IPS DF 4.7 (cell line): ENCODE measurements around the gene TMEM14B.
"Not testable (repeated sequence)": the region's sequence is repeated elsewhere in the genome, so short reads cannot be mapped to it uniquely, and the experiment has no call there.

ENCODE experiments used
- DNase-seq: peaks from one replicate; pipeline ENCODE4 v3.0.0-alpha.2; 2013; ENCODE audit warnings: low spot score; ENCODE audit errors: extremely low read depth

The TMEM14B gene

DNA sequence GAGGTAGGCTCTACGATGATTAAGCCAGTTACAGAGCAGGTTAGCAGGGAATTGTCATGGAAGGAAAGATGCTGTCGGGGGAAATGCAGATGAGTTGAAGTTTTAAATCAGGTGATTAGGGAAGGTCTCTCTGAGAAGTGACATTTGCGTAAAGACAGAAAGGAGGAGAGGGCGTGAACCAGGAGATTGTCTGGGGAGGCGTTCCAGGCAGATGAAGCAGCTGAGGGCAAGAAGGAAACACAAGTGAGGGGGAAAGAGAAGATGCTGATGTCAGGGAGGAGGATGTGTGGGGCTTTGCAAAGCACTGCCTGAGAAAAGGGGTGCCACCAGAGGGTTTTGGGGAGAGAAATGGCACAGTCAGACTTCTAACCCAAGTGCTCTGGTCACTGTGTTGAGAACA, 2.5 kb upstream of the TMEM14B start:
- no peak for DNase-seq

DNA sequence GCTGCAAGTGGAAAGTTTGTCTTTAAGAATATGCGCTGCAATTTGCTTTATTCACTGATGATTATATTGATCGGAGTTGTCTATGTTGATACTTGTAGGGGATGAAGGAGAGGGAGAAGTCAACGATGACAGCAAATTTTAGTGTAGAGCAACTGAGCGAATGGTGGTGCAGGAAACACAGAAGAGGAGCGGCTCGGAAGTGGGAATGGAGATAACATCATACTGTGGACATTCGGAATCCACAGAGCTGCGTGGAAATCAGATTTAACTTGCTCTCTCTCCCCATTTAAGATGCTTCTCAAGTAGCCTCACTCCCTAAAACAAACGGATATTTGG, 722 bp upstream of the TMEM14B start:
- DNase-seq, result no peak

DNA sequence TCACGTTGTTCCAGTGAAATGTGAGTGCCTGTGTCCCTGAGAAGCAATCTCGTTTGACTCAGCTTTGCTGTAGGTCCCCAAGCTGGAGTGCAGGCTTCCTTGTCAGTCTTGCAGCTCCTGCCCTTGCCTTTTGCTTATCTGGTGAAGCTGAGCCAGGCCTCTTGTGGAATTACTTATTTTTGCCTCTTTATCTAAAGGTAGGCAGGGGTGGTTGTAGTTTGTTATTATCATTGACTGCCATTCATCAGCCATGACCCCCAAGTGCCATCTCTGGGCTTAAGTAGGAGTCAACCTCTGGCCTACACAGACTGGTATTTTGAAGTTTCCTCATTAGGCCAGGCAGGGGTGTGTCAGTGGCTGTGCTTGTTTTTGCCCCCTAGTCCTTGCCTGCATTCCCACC, 2.1 kb downstream of the TMEM14B start:
- DNase-seq, result no peak

DNA sequence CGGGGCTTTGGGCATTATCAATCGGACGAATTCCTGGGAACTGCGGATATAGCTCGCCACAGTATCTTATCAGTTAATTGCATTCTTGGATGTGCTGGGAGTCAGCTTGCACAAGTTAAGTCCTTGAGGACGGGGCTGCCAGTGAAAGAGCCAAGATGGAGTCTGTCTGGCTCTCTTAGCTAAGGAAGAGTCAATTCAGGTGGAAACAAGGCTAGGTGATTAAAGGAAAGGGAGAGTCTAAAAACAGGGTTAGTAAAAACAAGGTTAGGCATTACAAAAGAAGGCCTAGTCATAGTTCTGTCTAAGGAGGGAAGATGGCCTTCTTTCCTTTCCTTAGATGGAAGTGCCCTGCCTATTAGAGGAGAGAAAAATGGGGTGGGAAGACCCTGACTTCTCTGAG, 3.0 kb downstream of the TMEM14B start:
- DNase-seq, result not testable (repeated sequence)

DNA sequence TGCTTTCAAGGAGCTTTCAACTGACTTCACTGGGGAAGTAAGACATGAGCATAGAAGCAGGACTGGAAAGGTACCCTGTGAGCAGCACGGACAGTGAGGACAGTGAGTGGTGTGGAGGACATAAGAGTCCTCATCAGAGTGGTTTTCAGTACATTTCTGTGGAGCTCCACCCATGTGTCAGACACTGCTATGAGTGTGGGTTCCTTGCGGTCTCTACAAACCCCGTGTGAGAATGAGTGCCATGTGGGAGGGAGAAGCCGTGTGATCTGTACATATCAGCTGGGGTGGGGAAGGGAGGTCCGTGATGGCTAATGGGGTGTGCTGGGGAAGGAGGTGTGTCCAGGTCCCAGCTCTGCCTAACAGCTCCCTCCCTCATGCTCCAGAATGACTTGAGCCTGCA, 4.2 kb downstream of the TMEM14B start:
- not testable (repeated sequence) for DNase-seq

DNA sequence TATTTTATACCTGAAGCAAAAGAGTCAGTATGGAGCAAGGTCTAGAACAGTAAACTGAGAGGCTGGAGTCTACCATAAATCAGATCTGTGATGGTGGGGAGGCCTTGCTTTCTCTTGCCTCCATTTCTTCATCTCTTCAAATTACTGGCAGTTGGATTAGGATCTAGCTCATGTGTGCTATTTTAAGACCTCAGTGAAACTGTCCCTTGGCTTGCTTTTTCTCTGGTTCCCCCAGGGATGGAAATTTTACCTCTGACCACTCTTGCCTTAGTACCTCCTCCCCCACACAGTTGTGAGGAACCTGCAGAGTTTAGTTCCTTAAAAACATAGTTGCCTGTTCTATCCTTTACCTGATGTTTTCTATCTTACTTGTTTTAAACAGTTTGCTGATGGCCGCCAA, 8.5 kb downstream of the TMEM14B start:
- DNase-seq, result no peak

DNA sequence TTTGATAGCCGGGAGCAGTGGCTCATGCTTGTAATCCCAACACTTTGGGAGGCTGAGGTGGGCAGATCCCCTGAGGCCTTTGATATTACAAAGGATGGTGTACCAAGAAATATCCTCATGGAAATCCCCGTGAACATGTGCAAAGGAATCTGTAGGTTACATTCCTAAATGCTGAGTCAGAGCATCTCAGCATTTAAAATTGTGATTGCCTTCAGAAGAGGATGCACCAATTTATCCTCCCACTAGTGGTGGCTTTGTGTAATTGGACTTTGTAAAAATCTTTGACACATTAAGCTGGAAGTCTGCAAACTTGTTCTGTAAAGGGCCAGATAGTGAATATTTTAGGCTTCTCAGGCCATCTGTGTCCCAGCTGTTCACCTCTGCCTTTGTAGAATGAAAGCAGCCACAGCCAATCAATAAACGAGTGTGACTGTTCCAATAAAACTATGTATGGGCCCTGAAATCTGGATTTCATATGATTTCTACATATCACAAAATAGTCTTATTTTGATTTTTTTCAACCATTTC, 11.8 kb downstream of the TMEM14B start:
- peak; percentile 38 for DNase-seq

DNA sequence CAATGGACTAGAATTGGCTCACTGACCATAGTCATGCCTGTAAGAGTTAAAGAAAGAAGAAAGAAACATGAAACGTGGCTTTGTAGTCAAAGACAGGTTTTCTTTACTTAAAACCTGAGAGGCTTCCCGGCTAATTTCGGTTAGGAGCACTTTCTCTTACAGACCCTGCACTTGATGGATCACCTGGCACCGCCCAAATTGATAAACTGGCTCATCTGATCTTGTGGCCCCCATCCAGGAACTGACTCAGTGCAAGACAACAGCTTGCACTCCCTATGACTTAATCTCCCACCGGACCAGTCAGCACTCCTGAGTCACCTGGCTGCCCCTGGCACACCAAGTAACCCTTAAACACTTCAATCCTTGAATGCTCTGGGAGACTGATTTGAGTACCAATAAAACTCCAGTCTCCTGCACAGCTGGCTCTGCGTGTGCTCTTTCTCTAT, 12.3 kb downstream of the TMEM14B start:
- no peak for DNase-seq

DNA sequence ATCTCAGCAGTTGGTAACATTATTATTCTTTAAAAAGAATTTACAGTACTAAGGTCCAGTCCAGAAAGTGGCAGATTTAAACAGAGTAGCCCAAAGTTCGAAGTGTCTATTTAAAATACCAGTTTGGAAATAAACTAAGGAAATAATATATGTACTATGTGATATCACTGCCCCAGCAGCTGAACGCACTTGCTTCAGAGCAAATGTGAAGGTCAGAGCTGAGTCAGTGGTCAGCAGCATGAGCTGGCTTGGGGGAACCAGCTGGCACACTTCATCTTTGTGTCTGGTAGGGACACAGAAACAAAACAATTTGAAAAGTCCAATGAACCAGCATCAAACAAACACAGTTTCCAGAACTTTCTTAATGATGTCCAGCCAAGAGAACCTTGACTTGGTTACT, 15.4 kb downstream of the TMEM14B start:
- no peak for DNase-seq

DNA sequence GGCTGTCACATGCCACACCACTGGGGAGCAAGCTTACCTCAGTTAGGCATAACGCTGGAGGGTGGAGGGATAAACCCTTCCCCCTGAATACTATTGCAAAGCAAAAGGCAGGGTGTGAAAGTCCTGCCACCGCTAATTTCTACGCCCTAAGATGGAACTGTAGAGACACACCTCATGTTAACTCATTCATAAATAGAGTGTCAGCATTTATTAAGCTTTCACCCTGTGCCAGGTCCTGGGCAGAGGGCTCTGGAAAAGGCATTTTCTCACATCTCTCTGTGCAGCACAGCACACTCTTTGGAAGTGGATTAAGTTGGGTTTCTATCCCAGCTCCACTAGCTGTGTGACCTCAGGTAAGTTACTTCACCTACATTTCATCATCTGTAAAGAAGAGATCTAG, 21.8 kb downstream of the TMEM14B start:
- DNase-seq, result no peak

DNA sequence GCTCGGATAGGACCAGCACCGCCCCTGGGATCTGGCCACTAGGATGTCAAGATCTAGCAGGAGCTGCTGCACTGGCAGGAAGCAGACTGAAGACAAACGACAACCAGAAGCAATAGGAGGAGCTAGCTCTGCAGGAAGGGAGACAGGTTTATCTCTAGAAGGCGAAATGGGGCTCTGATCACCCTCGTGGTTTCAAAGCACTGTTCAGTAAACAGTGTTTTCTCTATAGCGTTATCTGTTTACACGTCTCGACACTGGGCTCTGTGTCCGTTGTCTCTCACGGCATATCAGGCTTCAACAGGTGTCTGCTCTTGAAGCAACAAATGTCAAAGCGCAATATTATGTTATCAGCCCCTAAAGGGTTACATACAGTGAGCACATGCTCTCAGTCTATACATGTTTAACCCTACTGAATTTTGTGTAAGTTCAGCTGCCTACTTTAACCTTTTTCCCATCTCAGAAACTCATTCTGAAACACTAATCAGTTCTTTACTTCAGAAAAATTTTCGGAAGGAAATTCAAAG, 23.8 kb downstream of the TMEM14B start:
- DNase-seq, result no peak

DNA sequence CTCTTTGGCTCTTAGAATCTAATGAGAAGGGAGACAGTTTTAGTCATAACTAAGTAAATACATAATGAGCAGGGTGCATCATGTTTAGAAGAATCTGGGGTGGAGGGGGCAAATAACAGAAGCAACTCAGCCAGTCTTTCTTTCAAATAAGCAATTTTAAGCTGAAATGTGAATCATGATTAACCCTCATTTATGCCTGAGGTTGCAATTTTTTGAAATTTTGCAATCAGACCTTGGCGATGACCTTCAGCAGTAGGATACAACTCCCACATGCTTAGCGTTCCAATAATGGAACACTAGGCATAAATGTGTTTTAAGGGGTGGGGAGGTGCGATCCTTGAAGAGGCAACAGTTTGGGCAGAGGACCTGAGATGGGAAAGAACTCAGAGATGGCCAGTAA, 30.6 kb downstream of the TMEM14B start:
- DNase-seq, result no peak

DNA sequence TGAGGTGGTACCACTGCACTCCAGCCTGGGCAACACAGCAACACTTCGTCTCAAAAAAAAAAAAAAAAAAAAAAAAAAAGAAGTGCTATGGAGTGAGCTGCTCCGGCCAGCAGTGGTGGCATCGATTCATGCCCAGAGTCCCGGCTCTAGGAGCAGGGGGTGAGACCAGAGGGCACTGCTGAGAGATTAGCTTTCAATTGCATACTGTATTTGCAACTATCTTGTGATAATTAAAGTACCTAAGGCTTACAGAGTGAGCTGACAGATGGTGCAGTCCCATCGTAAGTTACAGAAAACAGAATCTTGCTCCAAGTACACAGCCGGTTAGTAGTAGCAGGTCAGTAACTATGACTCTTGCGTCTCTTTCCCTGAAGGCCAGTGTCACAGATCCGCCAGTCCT, 31.5 kb downstream of the TMEM14B start:
- no peak for DNase-seq

DNA sequence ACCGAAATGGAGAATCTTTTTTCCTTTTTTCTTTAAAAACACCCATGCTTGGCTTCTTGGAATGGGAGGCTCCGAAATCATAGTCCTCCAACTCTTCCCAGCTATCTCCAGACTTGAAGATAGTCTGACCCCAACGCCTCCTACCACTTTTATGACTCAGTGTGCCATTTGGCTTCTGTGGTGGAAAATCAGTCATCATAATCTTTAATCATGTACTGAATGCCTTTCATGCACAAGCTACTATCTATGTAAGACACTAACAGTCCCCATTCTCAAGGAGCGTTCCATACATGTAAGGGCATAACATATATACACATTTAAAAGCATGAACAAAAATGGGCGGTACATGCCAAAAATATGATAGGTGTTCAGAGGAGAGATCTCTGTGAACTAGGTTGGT, 44.1 kb downstream of the TMEM14B start:
- DNase-seq, result no peak

DNA sequence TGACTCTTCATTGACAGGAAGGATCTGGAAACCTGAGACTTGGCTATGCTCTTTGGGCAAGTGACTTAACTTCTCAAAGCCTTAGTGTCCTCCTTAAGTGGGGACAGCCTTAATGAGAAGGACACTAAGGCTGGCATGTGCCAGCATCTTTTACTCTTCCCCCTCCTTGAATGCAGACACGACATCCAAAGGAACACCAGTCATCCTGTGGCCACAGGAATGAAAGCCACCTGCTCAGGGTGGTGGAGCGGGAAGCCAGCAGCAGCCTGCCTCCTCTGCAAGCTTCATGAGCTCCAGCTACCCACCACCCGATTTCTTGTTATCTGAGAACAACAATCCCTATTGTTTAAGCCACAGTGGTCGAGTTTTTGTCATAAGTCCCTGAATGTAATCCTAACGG, 44.5 kb downstream of the TMEM14B start:
- no peak for DNase-seq

DNA sequence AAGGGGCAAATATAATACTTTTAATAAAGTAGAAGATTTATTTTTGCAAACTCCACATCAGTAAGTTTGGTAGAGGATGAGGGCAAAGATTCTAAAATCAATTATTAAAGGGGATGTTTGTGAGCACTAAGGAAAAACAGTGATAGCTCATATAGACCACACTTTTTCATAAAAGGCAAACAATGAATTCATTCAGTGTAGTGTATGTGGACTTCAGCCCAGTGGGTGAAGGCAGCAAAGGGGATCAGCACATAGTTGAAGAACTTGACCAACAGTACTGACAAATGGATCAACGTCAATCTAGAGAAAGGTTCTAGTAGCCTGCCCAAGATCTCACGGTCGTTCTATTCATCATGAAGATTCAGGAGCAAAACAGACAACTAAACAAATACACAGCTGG, 45.4 kb downstream of the TMEM14B start:
- no peak for DNase-seq

DNA sequence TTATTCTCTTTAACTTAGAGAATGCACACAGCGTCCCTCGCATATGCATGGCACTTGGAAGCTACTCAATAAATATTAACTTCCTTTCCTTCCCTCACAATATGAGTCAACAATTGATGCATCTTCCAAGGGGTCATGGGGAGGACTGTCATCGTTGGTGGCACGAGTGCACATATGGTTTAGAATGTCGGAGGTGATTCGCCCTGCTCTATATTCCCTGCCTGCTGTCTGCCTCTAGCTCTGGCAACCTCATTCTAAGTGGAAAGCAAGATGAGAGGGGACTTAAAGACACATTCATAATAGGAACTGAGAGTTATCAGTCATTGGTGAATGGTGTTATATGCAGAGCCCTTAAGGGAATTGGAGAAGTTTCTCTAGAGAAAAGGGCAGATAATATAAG, 46.1 kb downstream of the TMEM14B start:
- no peak for DNase-seq

DNA sequence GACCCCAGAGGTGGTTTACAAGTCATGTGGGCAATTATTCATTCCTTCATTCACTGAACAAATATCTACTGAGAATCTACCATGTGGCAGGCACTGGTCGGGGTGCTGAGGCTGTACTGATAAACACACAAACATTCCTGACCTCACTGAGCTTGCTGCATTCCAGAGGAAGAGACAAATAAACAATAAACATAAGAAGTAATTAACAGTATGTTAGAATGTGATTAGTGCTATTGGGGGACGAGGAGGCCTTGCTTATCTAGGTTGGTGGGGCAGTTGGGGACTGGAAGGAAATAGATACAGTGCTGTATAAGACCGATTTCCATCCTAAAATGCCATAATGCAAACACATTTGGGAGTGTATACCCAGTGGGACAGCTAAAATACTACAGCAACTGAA, 46.6 kb downstream of the TMEM14B start:
- no peak for DNase-seq

DNA sequence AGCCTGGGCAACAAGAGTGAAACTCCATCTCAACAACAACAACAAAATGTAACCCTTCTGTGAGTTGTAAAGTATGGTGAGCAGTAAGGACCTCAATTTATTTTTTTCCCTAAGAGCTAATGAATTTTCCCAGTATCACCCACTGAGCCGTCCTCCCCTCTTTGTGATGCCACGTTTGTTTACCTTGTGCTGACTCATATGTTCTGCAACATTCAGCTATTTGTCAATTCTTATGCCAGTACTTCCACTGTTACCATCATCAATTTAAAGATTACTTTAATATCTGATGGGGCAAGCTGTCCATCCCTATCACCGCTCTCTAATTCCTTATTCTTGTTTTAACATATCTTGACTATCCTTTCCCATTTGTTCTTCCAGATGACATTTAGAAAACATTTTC, 53.2 kb downstream of the TMEM14B start:
- no peak for DNase-seq

DNA sequence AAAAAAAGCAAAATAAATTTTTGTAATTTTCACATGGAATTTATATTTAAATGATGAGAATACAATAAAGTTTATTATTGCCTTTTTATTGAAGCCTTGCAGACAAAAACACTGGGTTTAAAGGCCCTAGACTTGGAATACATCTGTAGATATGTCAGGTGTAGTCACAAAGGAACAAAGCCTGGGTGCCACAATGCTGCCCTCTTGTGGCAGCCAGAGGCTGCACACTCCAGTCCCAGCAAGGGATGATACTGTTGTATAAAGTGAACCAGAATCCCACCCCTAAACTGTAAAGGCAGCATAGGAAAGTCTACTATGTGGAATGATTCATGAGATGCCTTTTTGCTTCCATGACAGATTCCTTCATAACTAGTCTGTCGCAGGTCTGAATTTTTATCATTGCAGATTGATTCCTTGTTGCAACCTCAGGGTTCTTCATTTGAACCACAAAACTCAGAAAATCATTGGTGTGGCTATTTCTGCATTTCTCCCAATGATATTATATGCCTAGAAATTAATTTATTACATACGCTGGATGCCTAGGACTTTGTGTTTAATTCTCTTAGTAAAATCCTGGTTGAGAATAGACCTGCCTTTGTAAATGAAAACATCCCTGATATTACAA, 53.7 kb downstream of the TMEM14B start:
- DNase-seq, result no peak
